ENCODE results near the gene ARHGAP26. TPM values are rescaled to one million over a fixed set of nuclear protein-coding genes. Genes with fewer than 3 reads are reported as not detected.

ARHGAP26 gene
- total and polyA plus RNA-seq, 2 experiments from 2014 or later = 9.5 to 16.8 TPM

DNA sequence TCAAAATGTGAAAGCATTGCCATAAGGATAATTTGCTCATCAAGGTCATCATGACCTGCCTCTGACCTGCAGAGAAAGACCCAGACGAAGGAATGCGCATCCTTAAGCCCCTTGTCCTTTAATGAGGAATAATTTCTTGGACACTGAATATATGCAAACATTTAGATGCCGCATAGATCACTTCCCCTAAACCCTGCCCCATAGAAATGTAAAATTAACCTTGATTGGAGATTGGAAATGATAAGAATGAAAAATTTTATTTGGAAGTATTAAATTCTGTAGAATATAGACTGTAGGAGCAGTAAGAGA lies 233.1 kb downstream of the ARHGAP26 start (continued):
- TF ChIP-seq, protein P1, sequence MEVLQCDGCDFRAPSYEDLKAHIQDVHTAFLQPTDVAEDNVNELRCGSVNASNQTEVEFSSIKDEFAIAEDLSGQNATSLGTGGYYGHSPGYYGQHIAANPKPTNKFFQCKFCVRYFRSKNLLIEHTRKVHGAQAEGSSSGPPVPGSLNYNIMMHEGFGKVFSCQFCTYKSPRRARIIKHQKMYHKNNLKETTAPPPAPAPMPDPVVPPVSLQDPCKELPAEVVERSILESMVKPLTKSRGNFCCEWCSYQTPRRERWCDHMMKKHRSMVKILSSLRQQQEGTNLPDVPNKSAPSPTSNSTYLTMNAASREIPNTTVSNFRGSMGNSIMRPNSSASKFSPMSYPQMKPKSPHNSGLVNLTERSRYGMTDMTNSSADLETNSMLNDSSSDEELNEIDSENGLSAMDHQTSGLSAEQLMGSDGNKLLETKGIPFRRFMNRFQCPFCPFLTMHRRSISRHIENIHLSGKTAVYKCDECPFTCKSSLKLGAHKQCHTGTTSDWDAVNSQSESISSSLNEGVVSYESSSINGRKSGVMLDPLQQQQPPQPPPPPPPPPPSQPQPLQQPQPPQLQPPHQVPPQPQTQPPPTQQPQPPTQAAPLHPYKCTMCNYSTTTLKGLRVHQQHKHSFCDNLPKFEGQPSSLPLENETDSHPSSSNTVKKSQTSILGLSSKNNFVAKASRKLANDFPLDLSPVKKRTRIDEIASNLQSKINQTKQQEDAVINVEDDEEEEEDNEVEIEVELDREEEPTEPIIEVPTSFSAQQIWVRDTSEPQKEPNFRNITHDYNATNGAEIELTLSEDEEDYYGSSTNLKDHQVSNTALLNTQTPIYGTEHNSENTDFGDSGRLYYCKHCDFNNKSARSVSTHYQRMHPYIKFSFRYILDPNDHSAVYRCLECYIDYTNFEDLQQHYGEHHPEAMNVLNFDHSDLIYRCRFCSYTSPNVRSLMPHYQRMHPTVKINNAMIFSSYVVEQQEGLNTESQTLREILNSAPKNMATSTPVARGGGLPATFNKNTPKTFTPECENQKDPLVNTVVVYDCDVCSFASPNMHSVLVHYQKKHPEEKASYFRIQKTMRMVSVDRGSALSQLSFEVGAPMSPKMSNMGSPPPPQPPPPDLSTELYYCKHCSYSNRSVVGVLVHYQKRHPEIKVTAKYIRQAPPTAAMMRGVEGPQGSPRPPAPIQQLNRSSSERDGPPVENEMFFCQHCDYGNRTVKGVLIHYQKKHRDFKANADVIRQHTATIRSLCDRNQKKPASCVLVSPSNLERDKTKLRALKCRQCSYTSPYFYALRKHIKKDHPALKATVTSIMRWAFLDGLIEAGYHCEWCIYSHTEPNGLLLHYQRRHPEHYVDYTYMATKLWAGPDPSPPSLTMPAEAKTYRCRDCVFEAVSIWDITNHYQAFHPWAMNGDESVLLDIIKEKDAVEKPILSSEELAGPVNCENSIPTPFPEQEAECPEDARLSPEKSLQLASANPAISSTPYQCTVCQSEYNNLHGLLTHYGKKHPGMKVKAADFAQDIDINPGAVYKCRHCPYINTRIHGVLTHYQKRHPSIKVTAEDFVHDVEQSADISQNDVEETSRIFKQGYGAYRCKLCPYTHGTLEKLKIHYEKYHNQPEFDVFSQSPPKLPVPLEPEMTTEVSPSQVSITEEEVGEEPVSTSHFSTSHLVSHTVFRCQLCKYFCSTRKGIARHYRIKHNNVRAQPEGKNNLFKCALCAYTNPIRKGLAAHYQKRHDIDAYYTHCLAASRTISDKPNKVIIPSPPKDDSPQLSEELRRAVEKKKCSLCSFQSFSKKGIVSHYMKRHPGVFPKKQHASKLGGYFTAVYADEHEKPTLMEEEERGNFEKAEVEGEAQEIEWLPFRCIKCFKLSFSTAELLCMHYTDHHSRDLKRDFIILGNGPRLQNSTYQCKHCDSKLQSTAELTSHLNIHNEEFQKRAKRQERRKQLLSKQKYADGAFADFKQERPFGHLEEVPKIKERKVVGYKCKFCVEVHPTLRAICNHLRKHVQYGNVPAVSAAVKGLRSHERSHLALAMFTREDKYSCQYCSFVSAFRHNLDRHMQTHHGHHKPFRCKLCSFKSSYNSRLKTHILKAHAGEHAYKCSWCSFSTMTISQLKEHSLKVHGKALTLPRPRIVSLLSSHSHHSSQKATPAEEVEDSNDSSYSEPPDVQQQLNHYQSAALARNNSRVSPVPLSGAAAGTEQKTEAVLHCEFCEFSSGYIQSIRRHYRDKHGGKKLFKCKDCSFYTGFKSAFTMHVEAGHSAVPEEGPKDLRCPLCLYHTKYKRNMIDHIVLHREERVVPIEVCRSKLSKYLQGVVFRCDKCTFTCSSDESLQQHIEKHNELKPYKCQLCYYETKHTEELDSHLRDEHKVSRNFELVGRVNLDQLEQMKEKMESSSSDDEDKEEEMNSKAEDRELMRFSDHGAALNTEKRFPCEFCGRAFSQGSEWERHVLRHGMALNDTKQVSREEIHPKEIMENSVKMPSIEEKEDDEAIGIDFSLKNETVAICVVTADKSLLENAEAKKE (CRISPR knock-in tag; IDR thresholded peaks at IDR 0.05) = no peak
- TF ChIP-seq NANOG (IDR thresholded peaks at IDR 0.05; ENCODE audit: borderline replicate concordance) (no peak), CREB1 (CRISPR knock-in tag; IDR thresholded peaks at IDR 0.05; ENCODE audit: low read depth) (no peak)
- TF ChIP-seq, protein P2, sequence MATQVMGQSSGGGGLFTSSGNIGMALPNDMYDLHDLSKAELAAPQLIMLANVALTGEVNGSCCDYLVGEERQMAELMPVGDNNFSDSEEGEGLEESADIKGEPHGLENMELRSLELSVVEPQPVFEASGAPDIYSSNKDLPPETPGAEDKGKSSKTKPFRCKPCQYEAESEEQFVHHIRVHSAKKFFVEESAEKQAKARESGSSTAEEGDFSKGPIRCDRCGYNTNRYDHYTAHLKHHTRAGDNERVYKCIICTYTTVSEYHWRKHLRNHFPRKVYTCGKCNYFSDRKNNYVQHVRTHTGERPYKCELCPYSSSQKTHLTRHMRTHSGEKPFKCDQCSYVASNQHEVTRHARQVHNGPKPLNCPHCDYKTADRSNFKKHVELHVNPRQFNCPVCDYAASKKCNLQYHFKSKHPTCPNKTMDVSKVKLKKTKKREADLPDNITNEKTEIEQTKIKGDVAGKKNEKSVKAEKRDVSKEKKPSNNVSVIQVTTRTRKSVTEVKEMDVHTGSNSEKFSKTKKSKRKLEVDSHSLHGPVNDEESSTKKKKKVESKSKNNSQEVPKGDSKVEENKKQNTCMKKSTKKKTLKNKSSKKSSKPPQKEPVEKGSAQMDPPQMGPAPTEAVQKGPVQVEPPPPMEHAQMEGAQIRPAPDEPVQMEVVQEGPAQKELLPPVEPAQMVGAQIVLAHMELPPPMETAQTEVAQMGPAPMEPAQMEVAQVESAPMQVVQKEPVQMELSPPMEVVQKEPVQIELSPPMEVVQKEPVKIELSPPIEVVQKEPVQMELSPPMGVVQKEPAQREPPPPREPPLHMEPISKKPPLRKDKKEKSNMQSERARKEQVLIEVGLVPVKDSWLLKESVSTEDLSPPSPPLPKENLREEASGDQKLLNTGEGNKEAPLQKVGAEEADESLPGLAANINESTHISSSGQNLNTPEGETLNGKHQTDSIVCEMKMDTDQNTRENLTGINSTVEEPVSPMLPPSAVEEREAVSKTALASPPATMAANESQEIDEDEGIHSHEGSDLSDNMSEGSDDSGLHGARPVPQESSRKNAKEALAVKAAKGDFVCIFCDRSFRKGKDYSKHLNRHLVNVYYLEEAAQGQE (IDR thresholded peaks at IDR 0.05; ENCODE audit: unreplicated experiment) = no peak
- TF ChIP-seq, protein P3, sequence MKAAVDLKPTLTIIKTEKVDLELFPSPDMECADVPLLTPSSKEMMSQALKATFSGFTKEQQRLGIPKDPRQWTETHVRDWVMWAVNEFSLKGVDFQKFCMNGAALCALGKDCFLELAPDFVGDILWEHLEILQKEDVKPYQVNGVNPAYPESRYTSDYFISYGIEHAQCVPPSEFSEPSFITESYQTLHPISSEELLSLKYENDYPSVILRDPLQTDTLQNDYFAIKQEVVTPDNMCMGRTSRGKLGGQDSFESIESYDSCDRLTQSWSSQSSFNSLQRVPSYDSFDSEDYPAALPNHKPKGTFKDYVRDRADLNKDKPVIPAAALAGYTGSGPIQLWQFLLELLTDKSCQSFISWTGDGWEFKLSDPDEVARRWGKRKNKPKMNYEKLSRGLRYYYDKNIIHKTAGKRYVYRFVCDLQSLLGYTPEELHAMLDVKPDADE (IDR thresholded peaks at IDR 0.05) = no peak

Data from GM23338 (cell line).